HL-60 (cell line): ENCODE data around the gene NT5DC2.

Source experiments
- CTCF ChIP-seq: IDR thresholded peaks from one replicate; pipeline ENCODE4 v1.5.1; 2011; ENCODE audit warnings: low read length, control low read depth, inconsistent platforms; ENCODE audit not compliant: insufficient read depth
- POLR2AphosphoS5 ChIP-seq: IDR thresholded peaks from 2 replicates; pipeline ENCODE4 v1.6.1; 2012; ENCODE audit warnings: low read depth
- SPI1 ChIP-seq: IDR thresholded peaks from 2 replicates; pipeline ENCODE4 v1.6.1; 2012; ENCODE audit warnings: low read depth, mild to moderate bottlenecking, borderline replicate concordance

GRCh38 chr3:52520141-52520667 lies 13.5 kb downstream of the NT5DC2 start:
- TF ChIP-seq CTCF (no peak), POLR2AphosphoS5 (no peak), SPI1 (no peak)
